DMS53 (cell line): ENCODE data around the gene HSPA1A.
"Not testable (repeated sequence)": the region's sequence is repeated elsewhere in the genome, so short reads cannot be mapped to it uniquely, and the experiment has no call there.

Experiments used
- DNase-seq: peaks from one replicate; lab custom pipeline; 2025; lab: John Stamatoyannopoulos, UW

HSPA1A gene

GRCh38 chr6:31836474-31837368 lies 21.4 kb downstream of the HSPA1A start:
- peak; percentile 37 for DNase-seq

DNA sequence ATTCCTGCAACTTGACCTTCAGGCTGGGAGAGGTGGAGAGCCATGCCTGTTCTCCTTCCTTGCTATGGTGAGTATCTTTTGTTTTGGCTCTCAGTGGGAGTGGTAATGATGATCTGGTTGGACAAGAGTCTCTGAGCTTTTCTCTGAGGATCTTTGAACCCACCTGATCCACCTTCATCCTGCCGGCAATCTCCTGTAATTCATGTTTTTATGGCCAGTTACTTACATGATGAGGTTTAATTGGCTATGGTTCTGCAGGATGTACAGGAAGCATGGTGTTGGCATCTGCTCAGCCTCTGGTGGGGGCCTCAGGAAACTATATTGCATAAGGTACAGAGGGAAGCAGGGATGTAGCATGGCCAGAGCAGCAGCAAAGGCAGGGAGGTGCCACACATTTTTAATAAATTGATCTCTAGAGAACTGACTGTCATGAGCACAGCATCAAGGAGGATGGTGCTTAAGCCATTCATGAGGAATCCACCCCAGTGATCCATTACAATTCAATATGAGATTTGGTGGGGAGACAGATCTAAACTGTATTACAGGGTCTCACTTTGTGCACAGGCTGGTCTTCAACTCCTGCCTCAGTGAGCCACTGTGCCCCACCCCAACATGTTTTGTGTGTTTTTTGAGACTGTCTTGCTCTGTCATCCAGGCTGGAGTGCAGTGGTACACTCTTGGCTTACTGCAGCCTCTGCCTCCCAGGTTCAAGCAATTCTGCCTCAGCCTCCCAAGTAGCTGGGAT lies 22.2 kb downstream of the HSPA1A start:
- DNase-seq = no peak

DNA sequence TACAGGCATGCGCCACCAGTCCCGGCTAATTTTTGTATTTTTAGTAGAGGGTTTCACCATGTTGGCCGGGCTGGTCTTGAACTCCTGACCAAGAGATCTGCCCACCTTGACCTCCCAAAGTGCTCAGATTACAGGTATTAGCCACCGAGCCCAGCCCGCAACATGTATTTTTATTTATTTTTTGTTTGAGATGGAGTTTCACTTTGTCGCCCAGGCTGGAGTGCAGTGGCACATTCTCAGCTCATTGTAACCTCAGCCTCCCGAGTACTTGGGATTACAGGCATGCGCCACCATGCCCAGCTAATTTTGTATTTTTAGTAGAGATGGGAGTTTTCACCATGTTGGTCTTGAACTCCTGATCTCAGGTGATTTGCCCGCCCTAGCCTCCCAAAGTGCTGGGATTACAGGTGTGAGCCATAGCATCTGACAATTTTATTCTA lies 22.8 kb downstream of the HSPA1A start:
- DNase-seq = not testable (repeated sequence)

GRCh38 chr6:31838968-31839367 lies 23.6 kb downstream of the HSPA1A start:
- no peak for DNase-seq

- not testable (repeated sequence) for DNase-seq
Measured at GRCh38 chr6:31839779-31840126, 24.4 kb downstream of the HSPA1A start.

GRCh38 chr6:31842053-31842452 lies 26.7 kb downstream of the HSPA1A start:
- DNase-seq = no peak

DNA sequence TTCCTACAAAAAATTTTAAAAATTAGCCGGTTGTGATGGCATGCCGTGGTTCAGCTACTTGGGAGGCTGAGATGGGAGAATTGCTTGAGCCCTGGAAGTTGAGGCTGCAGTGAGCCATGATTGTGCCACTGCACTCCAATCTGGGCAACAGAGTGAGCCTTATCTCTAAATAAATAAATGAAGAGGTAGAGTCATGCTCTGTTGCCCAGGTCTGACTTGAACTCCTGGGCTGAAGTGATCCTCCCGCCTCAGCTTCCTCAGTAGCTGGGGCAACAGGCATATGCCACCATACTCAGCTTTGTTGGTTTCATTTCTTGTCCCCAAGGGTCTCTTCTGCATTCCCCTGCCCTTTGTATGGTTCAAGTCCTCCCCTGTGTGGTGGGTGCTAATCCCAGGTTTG lies 29.2 kb downstream of the HSPA1A start:
- DNase-seq = peak; percentile 45

- DNase-seq = no peak
Measured at GRCh38 chr6:31847276-31847978, 32.1 kb downstream of the HSPA1A start.

- DNase-seq = no peak
Measured at GRCh38 chr6:31850765-31851484, 35.6 kb downstream of the HSPA1A start.

- no peak for DNase-seq
Measured at GRCh38 chr6:31851485-31851832, 36.1 kb downstream of the HSPA1A start.

DNA sequence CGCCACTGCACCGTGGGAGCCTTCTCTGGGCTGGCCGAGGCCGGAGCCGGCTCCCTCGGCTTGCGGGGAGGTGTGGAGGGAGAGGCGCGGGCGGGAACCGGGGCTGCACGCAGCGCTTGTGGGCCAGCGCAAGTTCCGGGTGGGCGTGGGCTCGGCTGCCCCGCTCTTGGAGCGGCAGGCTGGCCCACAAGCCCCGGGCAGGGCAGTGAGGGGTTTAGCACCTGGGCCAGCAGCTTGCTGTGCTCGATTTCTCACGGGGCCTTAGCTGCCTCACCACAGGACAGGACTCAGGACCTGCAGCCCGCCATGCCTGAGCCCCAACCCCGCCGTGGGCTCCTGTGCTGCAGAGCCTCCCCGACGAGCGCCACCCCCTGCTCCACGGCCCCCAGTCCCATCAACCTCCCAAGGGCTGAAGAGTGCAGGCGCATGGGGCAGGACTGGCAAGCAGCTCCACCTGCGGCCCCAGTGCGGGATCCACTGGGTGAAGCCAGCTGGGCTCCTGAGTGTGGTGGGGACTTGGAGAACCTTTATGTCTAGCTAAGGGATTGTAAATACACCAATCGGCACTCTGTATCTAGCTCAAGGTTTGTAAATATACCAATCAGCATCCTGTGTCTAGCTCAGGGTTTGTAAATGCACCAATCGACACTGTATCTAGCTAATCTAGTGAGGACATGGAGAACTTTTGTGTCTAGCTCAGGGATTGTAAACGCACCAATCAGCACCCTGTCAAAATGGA lies 36.8 kb downstream of the HSPA1A start:
- DNase-seq = peak; percentile 41

- DNase-seq = not testable (repeated sequence)
Measured at GRCh38 chr6:31857774-31858173, 42.4 kb downstream of the HSPA1A start.

DNA sequence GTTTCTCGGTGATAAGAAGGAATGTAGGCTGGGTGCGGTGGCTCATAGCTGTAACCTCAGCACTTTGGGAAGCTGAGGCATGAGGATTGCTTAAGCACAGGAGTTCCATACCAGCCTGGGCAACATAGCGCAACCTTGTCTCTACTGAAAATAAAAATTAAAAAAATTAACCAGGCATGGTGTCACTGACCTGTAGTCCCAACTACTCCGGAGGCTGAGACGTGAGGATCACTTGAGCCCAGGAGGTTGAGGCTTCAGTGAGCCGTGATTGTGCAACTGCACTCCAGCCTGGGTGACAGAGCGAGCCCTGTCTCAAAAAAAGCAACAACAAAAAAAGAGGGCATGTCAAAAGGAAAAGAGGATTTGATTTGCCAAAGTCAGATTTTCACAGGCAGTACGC lies 43.4 kb downstream of the HSPA1A start:
- DNase-seq = no peak

GRCh38 chr6:31859923-31860322 lies 44.6 kb downstream of the HSPA1A start:
- DNase-seq = no peak

GRCh38 chr6:31860349-31860748 lies 45.0 kb downstream of the HSPA1A start:
- no peak for DNase-seq

DNA sequence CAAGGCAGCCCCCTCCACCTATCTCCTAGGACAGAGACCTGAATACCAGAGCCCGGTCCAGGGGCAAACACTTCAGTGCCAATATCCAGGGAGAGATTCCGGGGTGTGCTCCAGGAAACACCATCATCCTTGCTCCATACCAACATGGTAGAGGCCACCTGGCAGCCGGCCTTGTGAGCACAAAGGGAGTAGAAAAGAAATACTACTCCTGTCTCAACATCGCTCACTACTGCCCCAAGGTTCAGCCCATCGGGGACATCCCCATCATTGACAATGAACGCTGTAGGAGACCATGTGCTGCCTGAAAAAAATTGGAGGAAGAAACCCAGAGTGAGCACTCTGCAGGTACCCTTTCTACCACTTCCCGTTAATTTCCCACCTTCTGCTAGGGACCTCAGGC lies 45.8 kb downstream of the HSPA1A start:
- DNase-seq = no peak

GRCh38 chr6:31861919-31862343 lies 46.6 kb downstream of the HSPA1A start:
- peak; percentile 30 for DNase-seq

GRCh38 chr6:31862344-31863235 lies 47.2 kb downstream of the HSPA1A start, which contains the start of gene NEU1:
Gene NEU1 (minus strand): TSS chr6:31862821. CDS start chr6:31862776, 45 bp downstream.
- DNase-seq = peak; percentile 100

DNA sequence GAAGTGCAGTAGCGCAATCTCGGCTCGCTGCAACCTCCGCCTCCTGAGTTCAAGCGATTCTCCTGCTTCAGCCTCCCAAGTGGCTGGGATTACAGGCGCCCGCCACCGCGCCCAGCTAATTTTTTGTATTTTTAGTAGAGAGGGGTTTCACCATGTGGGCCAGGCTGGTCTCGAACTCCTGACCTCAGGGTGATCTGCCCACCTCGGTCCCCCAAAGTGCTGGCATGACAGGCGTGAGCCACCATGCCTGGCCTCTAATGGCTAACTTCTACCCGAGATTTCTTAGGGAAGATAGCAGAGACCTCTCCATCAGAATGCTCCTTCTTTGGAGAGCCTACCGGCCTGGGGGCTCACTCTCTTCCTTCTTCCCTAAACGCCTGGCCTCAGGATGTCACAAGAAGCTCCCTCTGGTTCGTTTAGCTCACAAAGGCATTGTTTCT lies 48.8 kb downstream of the HSPA1A start:
- DNase-seq = not testable (repeated sequence)

DNA sequence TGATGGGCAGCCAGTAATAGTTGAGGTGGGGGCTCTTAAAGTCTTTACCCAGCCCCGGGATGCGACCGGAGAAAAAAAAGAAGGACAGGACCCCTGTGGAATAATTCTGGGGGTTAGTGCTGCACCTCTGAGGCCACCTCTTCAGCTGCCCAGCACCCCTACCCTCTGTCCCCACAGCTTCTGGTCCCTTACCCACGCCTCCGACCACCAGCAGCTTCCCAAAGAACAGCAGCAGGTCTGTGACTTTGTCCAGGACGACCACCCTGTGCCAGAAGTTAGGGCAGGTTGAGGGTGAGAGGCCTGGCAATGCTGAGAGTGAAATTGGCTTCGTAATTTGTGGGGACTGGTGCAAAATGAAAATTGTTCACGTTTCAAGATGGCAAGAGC lies 49.5 kb downstream of the HSPA1A start:
- no peak for DNase-seq
